HG03439 (cell line): ENCODE results near the gene GID8.
"Not testable (repeated sequence)": the region's sequence is repeated elsewhere in the genome, so short reads cannot be mapped to it uniquely, and the experiment has no call there.

ENCODE experiments used
- ATAC-seq: cut with Tn5 transposase; IDR thresholded peaks from one replicate; pipeline ENCODE4 v1.9.1; 2021; ENCODE audit warnings: mild to moderate bottlenecking, moderate library complexity; ENCODE audit not compliant: unreplicated experiment

Gene GID8

DNA sequence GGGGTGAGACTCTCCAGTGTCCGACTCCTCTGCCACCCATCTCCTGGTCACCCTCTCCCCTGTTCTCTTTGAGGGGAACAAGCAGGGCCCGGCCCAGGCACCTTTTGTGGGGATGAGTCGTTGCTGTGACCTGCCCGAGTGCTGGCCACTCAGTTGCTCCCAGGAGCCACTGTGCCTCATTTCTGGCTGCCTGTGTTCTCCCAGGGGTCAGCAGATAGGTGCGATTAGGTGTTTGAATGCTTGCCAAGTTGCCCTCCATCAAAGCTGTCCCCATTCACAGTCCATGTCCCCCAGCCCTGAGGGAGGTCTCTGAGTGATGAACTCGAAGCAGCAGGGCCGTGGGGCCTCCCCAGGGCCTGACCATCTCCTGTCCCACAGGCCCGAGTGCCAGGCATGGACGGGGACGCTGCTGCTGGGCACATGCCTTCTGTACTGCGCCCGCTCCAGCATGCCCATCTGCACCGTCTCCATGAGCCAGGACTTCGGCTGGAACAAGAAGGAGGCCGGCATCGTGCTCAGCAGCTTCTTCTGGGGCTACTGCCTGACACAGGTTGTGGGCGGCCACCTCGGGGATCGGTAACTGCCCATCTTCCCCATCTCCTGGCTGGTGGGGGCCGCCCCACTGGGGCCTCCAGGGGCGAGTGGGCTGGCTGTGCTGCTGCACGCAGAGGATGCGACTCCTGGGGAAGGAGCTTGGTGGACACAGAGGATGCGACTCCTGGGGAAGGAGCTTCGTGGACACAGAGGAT is 18.6 kb downstream of the GID8 start:
- ATAC-seq: no peak

DNA sequence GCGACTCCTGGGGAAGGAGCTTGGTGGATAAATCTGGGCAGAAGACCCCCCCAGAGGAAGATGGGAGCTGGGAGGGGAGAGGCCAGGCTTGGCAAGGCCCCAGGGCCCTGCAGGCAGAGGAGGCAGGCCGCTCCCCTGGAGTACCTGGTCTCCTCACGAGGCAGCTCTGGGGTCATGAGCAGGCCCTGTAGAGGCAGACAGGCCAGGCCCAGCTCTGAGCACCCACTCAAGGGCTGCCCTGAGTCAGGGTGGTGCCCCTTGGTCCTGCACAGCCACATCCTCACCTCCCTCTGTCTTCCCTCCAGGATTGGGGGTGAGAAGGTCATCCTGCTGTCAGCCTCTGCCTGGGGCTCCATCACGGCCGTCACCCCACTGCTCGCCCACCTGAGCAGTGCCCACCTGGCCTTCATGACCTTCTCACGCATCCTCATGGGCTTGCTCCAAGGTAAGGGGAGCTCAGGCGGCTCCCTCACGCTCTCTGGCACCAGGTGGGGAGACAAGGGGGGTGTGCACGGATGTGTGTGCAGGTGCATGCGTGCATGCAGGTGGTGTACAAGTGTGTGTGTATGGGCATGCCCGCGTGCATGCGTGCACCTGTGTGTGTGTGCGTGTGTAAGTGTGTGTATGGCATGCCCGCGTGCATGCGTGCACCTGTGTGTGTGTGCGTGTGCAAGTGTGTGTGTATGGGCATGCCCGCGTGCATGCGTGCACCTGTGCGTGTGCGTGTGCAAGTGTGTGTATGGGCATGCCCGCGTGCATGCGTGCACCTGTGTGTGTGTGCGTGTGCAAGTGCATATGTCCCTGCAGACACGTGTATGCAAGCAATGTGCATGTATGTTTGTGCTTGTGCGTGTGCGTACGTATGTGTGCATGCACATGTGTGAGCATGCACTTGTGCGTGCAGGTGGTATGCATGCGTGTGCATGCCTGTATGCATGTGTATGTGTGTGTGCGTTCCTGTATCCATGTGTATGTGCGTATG is 19.5 kb downstream of the GID8 start:
- no peak for ATAC-seq

DNA sequence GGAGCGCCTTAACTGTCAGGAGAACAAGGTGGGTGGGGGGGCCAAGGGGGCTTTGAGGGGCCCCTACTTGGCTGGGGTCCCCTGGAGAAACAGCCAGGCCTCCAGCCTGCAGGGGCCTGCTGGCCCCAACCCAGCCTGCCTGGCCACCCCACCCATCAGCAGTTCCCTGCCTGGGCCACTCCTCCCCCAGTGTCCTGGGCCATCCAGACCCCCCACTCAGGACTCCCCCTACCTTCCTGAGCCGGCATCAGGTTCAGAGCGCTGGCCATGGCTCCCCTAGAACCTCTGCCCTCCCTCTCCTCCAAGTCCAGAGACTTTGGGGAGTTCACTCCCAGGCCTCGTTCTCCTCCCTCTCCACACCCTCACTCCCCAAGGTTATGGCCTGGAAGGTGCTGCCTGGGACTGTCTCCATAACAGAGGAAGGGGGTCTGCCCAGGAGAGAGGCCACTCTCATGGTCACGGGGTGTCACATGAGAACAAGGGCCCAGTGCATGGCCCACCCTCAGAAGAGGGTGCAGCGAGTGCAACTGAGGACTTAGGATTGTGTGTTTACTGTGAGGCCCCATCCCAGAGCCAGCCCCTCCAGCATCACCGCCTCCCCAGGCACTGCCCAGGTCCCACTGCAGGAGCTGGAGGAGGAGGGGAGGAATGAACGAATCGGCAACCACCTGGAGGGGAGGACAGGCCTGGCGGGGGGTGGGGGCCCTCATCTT is 20.6 kb downstream of the GID8 start:
- ATAC-seq: no peak

DNA sequence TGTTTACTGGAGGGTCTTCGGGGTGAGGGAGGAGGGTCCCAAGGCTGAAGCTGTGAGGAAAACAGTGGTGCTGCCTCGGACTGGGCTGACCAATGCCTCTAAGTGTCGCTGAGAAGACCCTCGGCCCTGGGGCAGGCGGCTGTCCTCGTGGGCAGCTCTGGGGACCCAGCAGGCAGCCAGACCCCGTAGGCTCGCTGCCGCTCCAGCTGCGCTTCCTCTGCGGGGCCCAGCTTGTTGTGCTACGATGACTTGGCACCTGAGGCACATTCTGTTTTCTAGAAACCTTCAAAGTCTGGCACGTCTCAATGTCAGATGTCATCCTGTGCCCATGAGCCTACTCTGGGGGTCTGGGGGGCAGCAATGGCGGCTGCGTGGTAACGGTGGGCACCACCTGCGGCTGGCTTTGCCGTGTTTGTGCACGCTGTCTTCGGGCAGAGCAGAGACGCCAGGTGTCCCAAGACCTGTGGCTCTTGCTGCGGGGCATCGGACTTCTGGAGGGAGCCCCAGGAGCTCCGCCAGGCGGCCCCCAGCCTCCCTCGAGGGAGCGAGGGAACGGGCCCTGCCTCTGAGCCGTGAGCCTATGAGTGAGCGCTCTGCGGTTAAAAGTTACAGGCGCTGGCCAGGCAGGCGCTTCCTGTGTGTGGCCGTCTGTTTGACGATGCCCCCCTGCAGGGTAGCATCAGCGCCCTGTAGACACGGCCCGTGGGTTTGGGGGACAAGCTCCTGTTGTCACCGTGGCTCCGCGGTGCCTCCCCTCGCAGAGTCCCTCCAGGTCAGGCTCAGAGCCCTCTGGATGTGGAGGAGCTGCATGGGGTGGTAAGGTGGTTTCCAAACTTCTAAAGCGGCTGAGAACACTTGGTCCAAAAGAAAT is 21.4 kb downstream of the GID8 start:
- no peak for ATAC-seq

DNA sequence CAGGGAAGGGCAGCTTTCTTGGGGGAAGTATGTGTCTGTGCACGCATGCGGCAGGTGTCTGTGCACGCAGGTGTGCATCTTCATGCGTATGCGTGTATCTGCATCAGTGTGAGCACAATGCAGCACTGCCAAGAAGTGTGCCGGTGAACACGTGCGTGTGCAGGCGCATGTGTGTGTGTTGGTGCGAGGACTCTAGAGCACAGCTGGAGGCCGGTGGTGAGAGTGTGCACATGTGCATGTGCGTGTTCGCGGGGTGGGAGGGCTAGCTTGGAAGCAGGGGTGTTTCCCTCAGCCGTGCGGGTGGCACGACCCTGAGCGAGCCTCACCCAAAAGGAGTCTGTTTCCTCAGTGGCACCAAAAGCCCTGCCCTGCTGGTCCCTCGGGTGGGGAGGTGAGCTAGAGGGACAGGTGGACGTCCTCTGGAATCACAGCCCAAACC is 22.1 kb downstream of the GID8 start:
- ATAC-seq: no peak

DNA sequence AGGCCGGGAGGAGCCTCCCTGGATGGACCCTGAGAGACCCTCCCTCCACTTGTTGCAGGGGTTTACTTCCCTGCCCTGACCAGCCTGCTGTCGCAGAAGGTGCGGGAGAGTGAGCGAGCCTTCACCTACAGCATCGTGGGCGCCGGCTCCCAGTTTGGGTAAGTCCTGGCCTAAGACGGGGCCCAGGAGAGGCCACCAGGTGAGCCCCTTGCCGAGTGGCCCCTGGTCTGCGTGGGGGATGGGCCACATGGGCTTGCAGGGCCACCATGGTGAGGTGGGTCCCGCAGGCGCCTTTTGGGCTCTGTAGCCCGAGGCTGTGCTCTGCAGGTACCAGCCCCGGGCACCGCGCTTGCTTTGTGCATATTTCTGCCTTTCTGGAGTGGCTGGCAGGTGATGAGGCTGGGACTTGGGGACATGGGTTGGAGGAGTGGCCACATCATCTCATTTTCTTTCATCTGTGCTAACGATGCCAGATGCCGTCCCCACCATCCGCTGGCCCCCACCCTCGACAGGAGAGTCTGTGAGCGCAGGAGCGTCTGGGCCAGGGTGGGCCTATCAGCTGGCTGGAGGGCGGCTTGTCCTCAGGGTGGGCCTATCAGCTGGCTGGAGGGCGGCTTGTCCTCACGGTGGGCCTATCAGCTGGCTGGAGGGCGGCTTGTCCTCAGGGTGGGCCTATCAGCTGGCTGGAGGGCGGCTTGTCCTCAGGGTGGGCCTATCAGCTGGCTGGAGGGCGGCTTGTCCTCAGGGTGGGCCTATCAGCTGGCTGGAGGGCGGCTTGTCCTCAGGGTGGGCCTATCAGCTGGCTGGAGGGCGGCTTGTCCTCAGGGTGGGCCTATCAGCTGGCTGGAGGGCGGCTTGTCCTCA is 22.7 kb downstream of the GID8 start:
- ATAC-seq: not testable (repeated sequence)

DNA sequence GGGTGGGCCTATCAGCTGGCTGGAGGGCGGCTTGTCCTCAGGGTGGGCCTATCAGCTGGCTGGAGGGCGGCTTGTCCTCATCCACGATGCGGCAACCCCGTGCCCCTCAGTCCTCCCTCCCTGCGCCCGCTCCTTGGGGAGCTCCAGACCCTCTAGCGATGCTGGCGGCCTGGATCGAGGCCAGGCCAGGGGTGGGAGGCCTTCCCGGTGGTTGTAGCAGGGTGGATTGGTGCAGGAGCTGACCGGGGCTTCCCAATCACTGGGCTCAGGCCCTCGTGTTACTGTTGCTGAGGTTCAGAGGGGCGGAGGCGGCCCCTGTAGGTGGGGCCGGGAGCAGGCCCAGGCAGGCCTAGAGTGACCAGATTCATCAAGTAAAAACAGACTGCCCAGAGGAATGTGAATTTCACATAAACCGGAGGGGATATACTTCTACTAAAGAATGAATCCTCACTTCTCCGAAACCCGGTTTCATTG is 23.4 kb downstream of the GID8 start:
- ATAC-seq: no peak

DNA sequence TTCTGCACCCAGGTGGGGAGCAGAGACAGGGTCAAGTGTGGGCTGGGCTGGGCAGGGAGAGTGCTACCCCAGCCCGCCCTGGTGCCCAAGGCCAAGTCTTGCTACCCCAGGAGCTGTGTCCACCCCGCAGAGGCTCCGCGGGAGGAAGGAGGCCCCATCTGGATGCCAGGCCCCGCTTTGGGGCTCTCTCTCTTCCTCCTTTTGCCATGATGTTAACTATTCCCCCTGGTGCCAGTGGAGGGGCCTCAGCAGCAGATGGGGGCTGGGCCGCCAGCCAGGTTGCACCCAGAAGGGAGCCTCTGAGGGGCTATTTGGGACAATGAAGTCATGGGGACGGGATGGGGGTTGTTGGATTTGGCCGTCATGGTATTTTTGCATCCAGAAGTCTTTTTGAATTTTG is 23.9 kb downstream of the GID8 start:
- no peak for ATAC-seq

DNA sequence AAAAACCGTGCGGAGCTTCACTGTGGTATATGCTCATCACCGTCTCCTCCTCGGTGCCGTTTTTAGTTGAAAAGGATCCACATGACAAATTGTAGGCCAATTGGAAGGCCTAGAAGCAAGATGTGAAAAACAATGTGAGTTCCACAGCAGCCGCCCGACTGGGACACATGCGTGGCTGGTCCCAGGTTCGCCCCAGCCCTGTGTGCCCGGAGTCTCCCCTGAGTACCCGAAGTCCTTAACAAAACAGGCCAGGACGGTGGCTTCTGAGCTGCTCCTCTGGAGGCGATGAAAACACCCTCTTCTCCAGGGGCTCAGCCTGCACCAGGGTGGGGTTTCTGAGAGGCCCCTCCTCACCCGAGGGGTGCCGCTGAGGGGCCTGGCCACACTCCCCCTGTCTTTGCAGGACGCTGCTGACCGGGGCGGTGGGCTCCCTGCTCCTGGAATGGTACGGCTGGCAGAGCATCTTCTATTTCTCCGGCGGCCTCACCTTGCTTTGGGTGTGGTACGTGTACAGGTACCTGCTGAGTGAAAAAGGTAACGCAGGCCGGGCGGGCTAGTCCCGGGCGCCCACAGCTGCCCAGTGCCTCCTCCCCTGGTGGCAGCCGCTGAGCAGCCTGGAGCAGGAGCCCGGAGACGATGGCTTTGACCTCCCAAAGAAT is 24.4 kb downstream of the GID8 start:
- ATAC-seq: no peak

DNA sequence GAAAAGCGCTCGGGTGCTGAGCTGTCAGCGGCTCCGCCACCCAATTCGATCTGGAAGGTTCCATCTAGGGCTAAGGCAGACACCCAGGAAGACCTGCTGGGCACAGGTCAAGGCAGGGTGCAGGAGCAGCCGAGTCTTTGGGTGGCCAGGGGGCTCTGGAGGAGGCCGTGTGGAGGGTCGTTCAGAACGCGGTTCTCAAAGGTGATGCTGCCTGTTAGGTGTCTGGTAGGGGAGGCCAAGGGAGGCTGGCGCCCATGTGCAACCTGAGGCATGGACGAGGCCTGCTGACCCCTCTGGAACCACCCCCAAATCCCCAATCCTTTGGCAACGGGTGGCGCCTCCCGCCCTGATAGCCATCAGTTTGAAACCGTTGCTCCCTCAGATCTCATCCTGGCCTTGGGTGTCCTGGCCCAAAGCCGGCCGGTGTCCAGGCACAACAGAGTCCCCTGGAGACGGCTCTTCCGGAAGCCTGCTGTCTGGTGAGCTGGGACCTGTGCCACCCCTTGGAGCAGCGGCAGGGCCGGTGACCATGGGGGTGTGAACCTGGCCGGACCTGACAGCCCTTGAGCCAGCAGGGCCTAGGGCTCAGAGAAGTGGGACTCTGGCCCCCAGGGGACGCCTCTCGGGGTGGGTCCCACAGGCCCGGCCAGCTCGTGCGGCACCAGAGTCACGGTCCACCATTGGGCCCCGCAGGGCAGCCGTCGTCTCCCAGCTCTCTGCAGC is 25.1 kb downstream of the GID8 start:
- no peak for ATAC-seq

DNA sequence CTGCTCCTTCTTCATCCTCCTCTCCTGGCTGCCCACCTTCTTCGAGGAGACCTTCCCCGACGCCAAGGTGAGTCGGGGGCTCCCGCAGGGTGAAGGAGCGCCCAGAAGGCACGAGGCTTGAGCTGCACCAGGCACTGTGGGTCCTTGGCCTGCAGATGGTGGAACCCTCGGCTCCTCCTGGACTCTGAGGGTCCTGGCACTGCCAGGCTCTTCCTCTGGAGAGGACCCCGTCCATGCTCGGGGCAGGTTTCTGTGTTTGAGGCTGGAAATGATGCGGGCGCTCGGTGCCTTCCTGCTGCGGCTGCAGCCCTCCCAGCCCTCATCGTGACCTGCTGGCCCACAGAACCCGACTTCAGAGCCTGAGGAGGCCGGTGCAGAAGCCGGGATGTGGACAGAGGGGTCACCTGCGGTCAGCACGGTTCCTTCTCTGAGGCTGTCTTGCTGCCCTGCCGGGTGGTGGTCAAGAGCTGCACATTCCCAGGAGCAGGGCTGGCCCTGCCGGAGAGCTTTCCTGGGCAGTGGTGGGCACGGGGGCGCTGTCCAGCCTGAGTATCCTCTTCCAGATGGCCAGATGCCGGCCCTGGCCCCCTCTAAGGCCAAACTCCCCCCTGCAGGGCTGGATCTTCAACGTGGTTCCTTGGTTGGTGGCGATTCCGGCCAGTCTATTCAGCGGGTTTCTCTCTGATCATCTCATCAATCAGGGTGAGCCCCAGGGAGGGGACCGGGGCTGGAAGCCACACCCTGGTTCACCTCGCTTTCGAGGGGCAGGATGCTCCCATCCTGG is 25.9 kb downstream of the GID8 start:
- no peak for ATAC-seq

DNA sequence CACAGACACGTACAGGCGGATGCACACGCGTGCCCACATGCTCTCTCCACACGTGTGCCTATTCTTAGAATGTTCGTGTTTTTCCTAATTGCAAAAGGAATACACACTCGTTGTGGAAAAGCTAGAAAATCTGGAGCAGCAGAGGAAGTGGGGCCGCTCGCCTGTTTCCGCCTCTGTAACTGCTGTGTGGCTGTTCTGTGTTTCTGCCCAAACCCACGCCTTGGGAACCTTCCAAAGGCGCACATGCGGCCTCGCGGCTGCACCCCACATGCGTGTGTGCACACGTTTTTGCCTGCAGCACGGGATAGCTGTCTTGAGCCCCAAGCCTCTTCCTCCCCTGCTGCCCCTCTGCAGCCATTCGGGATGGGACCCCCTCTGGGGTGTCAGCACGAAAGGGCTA is 26.8 kb downstream of the GID8 start:
- no peak for ATAC-seq

DNA sequence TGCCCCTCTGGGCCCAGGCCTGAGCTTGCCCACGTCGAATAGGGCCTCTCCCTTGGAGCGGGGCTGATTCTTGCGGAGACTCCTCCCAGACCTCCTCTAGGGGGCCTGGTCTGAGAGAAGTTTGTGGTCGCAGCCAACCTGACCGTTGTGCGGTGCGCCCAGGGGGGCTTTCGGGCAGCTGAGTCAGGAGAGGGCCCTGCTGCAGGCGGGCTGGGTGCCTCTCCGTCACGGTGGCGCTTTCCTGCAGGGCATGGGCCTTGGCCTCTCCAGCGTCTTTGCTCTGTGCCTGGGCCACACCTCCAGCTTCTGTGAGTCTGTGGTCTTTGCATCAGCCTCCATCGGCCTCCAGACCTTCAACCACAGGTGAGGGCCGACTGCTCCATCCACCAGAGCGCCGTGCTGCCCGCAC is 27.4 kb downstream of the GID8 start:
- no peak for ATAC-seq

DNA sequence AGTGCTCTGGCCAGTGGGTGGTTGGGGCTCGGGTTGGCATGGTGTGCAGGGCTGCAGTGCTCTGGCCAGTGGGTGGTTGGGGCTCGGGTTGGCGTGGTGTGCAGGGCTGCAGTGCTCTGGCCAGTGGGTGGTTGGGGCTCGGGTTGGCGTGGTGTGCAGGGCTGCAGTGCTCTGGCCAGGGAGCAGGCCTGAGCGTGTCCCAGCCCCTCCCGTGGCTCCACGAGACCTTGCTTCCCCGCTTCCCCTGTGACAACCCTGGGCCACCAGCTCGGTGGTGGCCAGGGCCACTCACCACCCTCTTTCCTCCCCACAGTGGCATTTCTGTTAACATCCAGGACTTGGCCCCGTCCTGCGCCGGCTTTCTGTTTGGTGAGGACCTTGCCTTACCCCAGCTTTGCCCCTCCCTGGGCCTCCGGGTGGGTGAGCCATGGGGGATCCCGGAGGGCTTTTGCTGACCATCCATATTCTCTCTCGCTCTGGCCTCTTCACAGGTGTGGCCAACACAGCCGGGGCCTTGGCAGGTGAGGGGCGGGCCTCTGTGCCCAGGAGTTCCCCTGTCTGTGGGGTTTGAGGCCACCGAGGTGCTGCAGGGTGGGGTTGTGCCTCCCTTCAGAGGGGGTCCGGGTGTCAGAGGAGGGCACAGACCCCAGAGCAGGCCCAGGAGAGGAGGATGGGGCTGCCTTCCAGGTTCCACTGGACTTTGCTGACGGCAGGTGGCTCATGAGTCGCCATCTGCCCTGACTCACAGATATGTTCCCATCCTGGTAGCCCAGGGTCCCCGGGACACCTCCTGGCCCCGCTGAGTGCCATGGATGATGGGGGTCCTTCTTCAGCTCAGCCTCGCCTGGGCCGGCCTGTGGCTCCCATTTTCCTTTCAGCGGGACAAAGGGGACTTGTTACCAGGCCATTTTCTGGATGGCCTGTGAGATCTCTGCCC is 28.5 kb downstream of the GID8 start:
- ATAC-seq: no peak

DNA sequence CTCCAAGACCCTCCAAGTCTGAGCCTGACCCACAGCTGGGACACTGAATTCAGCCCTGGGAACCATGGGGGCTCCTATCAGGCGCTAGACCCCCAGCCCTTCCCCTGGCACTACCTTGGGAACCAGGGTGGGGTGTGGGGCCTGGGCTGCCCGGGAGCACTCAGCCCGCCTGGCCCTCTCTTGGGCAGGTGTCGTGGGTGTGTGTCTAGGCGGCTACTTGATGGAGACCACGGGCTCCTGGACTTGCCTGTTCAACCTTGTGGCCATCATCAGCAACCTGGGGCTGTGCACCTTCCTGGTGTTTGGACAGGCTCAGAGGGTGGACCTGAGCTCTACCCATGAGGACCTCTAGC is 29.2 kb downstream of the GID8 start:
- ATAC-seq: no peak

DNA sequence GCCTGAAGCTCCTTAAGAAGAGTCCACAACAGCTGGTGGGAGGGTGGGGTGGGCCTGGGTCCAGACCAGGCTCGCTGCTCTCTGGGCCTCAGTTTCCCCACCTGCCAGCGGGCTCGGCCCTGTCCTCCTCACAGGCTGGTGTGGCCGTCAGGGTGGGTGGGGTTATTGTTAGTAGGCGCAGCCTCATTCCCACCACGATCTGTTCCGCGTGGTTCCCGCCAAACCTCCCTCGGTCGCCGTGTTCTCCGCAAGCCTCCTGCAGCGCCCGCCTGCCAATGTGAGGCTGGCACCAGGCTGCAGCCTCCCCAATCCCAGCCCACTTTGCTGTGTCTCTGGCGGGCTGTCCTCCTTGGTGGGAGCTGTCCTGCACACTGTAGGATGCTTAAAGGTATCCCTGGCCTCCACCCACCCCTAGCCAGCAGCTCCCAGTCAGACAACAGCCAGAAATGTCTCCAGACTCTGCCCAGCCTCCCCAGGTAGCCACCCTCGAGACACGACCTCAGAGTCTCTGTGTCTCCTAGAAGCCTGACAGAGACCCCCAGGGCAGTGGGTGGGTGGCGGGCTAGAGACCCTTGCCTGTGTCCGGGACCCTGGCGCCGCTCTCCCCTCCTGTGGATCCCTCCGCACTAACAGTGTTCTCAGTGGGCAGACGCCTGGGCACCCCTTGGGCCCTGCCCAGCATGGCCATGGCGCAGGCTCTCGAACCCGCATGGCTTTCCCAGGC is 29.8 kb downstream of the GID8 start:
- no peak for ATAC-seq
